GM10847 (cell line): ENCODE data around the gene PARVA.

Experiments
- POLR2A ChIP-seq: IDR thresholded peaks from 2 replicates; pipeline ENCODE4 v1.6.1; 2011; ENCODE audit not compliant: insufficient read length; ENCODE audit errors: extremely low read depth

PARVA gene

DNA sequence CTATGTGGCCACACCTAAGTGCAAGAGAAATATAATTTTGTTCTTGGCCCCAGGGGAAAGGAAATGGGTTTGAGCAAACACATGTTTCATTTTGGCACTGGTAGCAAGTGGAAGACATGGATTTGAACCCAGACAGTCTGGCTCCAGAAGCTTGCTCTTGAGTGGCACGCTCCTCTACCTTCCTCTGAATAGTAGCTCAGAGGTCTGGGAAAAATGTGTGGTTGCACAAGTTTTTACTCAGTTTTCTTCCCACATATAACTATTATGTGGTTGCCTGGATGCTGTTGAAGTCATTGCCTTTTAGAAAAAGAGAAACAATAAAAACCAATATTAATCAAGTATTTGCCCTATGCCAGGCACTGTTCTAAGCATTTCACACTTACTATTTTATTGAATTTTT is 16.3 kb downstream of the PARVA start:
- TF ChIP-seq POLR2A, result no peak

DNA sequence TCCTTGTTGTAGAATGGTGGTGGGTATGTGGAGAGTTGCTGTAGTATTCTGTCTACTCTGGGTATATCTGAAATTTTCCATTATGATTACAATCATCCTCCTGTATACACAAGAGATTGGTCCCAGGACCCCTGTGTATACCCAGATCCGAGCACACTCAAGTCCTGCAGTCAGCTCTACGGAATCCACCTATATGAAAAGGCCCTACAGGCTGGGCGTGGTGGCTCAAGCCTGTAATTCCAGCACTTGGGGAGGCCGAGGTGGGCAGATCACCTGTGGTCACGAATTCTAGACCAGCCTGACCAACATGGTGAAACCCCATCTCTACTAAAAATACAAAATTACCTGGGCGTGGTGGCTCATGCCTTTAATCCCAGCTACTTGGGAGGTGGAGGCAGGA is 17.2 kb downstream of the PARVA start:
- no peak for TF ChIP-seq POLR2A

DNA sequence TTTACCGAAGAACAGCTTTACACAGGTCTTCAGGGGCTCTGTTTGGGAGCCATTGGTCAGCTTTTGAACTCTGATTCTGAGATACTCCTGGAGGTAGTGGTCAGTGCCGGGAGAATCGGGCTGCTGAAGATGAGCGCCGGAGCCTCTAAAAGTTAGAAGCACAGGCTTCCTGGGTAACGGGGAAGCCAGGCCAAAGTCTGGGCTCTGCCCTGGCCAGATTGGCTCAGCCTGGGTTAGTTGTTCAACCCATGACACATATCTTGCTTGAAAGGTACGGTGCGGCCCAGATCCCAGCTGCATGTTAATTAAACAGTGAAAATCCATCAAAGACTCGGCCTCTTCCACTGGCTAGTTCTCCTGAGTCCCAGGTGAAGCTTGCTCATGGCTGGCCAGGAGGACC is 18.0 kb downstream of the PARVA start:
- TF ChIP-seq POLR2A, result no peak

GRCh38 chr11:12397931-12398334 is 20.6 kb downstream of the PARVA start:
- no peak for TF ChIP-seq POLR2A

- TF ChIP-seq POLR2A, result no peak
Observed at GRCh38 chr11:12399355-12399754, 22.0 kb downstream of the PARVA start.

- TF ChIP-seq POLR2A, result no peak
Observed at GRCh38 chr11:12402025-12402424, 24.7 kb downstream of the PARVA start.

DNA sequence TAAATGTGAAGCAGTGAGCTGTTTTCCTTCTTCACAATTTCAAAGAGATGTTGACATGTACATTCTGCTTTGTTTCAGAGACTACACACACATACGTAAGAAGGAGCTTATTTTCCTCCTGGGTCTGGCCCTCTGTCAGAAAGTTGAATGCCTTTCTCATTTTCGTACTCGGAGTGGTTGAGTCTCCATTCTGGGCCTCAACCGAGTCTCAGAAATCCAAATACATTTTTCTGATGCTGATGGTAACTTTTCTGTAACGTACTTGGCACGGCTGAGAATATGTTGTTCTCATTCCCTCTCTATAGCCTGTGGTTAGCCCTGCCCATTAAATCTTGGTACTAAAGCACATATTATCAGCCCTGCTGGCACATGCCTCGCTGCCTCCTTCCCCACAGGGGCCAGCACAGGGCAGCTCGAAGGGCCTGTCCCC is 25.3 kb downstream of the PARVA start:
- TF ChIP-seq POLR2A, result no peak

GRCh38 chr11:12403122-12403996 is 26.0 kb downstream of the PARVA start:
- no peak for TF ChIP-seq POLR2A

DNA sequence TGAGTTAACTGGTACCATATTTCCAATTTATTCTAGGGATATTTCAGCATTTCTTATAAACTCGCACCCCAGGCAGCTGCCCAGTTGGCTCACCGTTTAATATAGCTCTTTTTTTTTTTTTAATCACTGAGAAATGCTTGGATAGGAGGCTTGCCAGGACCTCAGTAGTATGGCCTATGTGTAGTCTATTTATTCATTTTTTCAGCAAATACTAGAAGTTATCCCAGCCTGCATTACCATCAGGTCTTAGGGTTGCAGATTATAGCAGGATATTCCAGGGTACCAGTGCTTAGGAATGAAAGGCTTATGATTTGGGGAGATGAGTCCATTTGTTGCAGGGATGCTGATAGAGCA is 26.6 kb downstream of the PARVA start:
- TF ChIP-seq POLR2A, result no peak

GRCh38 chr11:12404436-12404835 is 27.1 kb downstream of the PARVA start:
- no peak for TF ChIP-seq POLR2A

DNA sequence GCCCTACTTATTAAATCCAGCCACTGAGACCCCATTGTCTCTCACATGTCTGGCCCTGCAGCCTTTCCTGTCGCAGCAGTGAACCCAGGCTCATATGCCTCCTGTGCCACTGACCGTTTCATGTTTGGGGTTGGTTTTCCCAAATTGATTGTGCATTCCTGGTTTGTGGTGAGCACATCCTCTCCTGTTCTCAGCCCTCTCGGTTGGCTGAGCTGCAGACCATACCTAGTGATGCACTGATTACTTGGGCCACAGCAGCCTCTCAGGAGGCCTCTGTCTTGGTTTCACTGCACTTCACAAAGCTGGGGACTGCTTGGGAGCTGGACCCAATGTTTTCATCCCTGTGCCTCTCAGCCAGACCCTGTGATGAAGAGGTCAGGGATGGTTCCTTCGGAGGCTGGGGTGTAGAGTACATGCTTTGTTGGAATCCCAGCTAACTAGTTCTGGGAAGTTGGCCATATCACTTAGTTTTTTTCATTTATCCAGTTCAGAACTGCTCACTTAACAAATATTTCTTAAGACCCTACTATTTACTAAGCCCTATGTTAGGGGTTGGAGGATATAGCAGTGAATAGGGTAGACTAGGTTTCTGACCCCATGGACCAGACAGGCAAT is 30.9 kb downstream of the PARVA start:
- TF ChIP-seq POLR2A, result no peak

GRCh38 chr11:12409621-12410005 is 32.2 kb downstream of the PARVA start:
- TF ChIP-seq POLR2A, result no peak

DNA sequence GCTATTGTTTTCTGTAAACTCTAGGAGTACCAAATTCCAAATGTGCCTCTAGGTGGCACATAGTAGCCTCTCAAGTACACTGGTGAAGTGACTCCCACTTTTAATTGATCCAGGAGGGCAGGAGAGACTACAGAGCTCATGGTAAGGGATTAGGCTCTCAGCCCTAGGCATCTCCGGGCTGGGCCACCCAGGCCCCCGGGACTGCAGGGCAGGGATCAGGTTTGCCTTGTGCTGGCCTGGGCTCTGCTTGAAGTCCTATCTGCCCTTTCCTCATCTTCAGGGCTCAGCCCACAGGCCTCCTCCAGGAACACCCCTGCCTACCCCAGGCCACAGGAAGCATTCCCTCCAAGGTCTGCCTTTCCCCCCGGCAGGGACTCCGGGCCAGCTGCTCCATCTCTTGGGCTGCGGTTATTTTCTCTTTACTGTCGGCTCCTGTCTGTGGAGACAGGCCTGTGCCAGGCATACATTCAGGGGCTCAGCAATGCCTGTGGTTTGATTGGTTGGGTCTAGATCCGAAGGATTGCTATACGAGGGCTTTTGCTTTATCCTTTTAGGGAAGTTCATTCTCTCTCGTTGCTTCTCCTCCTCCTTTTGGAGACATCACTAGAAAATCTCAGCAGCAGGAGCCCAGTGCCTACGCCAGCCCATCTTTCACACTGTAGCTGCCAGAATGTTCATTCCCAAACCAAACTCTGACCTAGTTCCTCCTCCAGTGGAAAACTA is 32.8 kb downstream of the PARVA start:
- TF ChIP-seq POLR2A, result no peak

GRCh38 chr11:12411393-12411792 is 34.0 kb downstream of the PARVA start:
- no peak for TF ChIP-seq POLR2A

DNA sequence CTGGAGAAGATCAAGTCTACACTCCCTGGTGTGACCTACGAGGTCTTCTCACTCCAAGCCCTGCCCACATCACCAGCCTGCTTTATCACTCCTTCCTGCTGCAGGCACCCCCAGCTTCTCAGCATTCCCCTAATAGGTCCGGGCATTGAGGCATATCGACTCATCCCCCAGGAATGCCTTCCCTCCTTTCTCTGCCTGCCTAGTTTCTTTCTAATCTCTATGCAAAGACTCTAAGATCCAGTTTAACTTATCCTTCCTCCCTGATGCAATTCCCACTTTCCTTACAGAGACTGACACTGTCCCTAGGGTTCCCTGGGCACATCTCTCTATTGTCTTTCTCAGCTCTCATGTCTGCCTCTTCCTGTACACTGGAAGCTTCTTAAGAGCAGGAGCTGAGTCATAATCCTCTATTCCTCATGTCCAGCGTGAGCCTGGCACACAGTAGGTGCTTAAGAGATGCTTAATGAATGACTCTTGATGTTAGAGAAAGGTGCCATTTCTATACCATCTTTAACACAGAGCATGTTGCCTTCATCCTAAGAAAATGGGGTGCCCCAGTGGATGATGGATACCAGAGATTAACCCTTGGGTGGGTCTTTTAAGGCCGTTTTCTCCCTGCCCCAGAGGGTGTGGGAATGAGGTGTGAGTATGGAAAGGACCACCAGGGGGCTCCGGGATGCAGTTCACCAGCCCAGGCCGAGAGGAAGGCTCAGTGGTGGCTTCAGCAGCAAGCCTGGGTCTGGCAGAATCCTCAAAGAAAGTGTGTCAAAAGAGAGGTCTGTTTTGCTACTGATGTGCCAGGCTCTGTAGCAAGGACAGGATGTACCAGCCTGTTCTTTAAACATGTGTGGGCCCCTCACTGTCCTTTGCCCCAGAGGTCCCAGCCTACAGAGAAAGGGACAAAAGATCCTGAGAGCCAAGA is 34.7 kb downstream of the PARVA start:
- no peak for TF ChIP-seq POLR2A
